ENCODE measurements around the gene OR10D3. TPM values are rescaled to one million over a fixed set of nuclear protein-coding genes. Genes with fewer than 3 reads are reported as not detected.

The OR10D3 gene
- total and polyA plus RNA-seq, 10 of the 15 experiments (the other 5 are each of a cell fraction or from before 2014, with no cell fraction given), result not detected

- Histone ChIP-seq H3K27ac (ENCODE audit: control insufficient read depth, insufficient read depth) (no peak overlapping the region), H2AFZ (ENCODE audit: control insufficient read depth, low read depth, low read length) (no peak overlapping the region), H3K4me2 (ENCODE audit: control insufficient read depth, insufficient read depth) (no peak overlapping the region), H3K4me3 (no peak overlapping the region), H3K36me3 (ENCODE audit: control insufficient read depth in 2 of 2, insufficient read depth in 2 of 2, low read length in 1 of 2) (no peaks in the 10 kb centered on the region), H3K4me1 (ENCODE audit: control insufficient read depth, insufficient read depth, low read length) (no peaks in the 10 kb centered on the region), H3K9ac (ENCODE audit: control insufficient read depth, insufficient read depth, low read length) (no peak overlapping the region), H3K27me3 (replicated peaks in 1 of 2; ENCODE audit: control insufficient read depth in 2 of 2, insufficient read depth in 2 of 2, low read length in 1 of 2) (no peaks in the 10 kb centered on the region; a peak in 1 of 4 replicates), H4K20me1 (ENCODE audit: control insufficient read depth, insufficient read depth) (no peaks in the 10 kb centered on the region), H3K79me2 (ENCODE audit: control insufficient read depth, insufficient read depth, low read length) (no peaks in the 10 kb centered on the region), H3K9me3 (replicated peaks; ENCODE audit: control insufficient read depth, insufficient read depth, low read length) (no peaks in the 10 kb centered on the region)
- no peak for DNase-seq (ENCODE audit: low read depth, low spot score)
- ChIA-PET CTCF (no interaction called here), RAD21 (ENCODE audit: unreplicated experiment) (no interaction called here), POLR2A (no interaction called here), SMC1A (ENCODE audit: uncharacterized antibody, unreplicated experiment) (no interaction called here)
- no TSS peak for BruUV-seq (replicated peaks)
- intact Hi-C loops (cut with micrococcal nuclease; ENCODE audit: unreplicated experiment), result no loop called here
- no peak for TF ChIP-seq TCF12 (IDR thresholded peaks at IDR 0.05; ENCODE audit: low read depth, low read length)
- WGBS (ENCODE audit: insufficient coverage, insufficient replicate concordance, low lambda C conversion rate, missing lambda C conversion rate), result 3% methylated on average over 5 of the region's 5 CpGs
- in situ Hi-C loops (cut with MboI), result no loop called here
- no peak for ATAC-seq
- FAIRE-seq, result no peak
Observed at GRCh38 chr11:124150684-124151083, 32.5 kb upstream of the OR10D3 start.

- Histone ChIP-seq H3K4me2 (ENCODE audit: control insufficient read depth, insufficient read depth) (no peak overlapping the region), H2AFZ (ENCODE audit: control insufficient read depth, low read depth, low read length) (no peak overlapping the region), H3K36me3 (ENCODE audit: control insufficient read depth in 2 of 2, insufficient read depth in 2 of 2, low read length in 1 of 2) (no peaks in the 10 kb centered on the region), H3K9me3 (replicated peaks; ENCODE audit: control insufficient read depth, insufficient read depth, low read length) (no peaks in the 10 kb centered on the region), H3K4me3 (no peak overlapping the region), H3K27me3 (replicated peaks in 1 of 2; ENCODE audit: control insufficient read depth in 2 of 2, insufficient read depth in 2 of 2, low read length in 1 of 2) (no peaks in the 10 kb centered on the region; a peak in 1 of 4 replicates), H3K9ac (ENCODE audit: control insufficient read depth, insufficient read depth, low read length) (no peak overlapping the region), H4K20me1 (ENCODE audit: control insufficient read depth, insufficient read depth) (no peaks in the 10 kb centered on the region), H3K79me2 (ENCODE audit: control insufficient read depth, insufficient read depth, low read length) (no peaks in the 10 kb centered on the region), H3K4me1 (ENCODE audit: control insufficient read depth, insufficient read depth, low read length) (no peaks in the 10 kb centered on the region), H3K27ac (ENCODE audit: control insufficient read depth, insufficient read depth) (no peak overlapping the region)
- in situ Hi-C loops (cut with MboI), result no loop called here
- intact Hi-C loops (cut with micrococcal nuclease; ENCODE audit: unreplicated experiment), result no loop called here
- DNase-seq (ENCODE audit: low read depth, low spot score) (no peak), ATAC-seq (no peak), FAIRE-seq (no peak)
- ChIA-PET CTCF (interaction anchor here (0.7 kb wide), 1 partner anchor 342 kb away, joined by 3 read pairs; no protein-coding TSS in a partner anchor), SMC1A (ENCODE audit: uncharacterized antibody, unreplicated experiment) (no interaction called here), POLR2A (interaction anchor here (0.5 kb wide), 1 partner anchor 71 kb away, joined by 3 read pairs; no protein-coding TSS in a partner anchor), RAD21 (ENCODE audit: unreplicated experiment) (no interaction called here)
- no TSS peak for BruUV-seq (replicated peaks)
- WGBS (ENCODE audit: insufficient coverage, insufficient replicate concordance, low lambda C conversion rate, missing lambda C conversion rate), result 44% methylated on average over 3 of the region's 3 CpGs
- TF ChIP-seq E4F1 (IDR thresholded peaks at IDR 0.05; ENCODE audit: borderline replicate concordance, partially characterized antibody), result no peak
- no peak for TF ChIP-seq HDGF (IDR thresholded peaks at IDR 0.05)
- no peak for TF ChIP-seq SMC3 (IDR thresholded peaks at IDR 0.05; ENCODE audit: borderline replicate concordance, low read length)
- TF ChIP-seq RUNX3 (IDR thresholded peaks at IDR 0.05; ENCODE audit: low read length), result no peak
- no peak for TF ChIP-seq MEF2A (IDR thresholded peaks at IDR 0.05; ENCODE audit: insufficient read depth, low read depth, low read length)
- TF ChIP-seq ZNF592 (IDR thresholded peaks at IDR 0.05), result no peak
- no peak for TF ChIP-seq TCF12 (IDR thresholded peaks at IDR 0.05; ENCODE audit: low read depth, low read length)
- TF ChIP-seq MLLT1 (IDR thresholded peaks at IDR 0.05), result no peak
Observed at GRCh38 chr11:124152770-124153407, 30.3 kb upstream of the OR10D3 start.

Data from GM12878 (cell line).